ENCODE data around the gene USP24. TPM values are rescaled to one million over a fixed set of nuclear protein-coding genes. Genes with fewer than 3 reads are reported as not detected.

Gene USP24
- total RNA-seq, 1 donor from 2014 or later, result 40.8 TPM

DNA sequence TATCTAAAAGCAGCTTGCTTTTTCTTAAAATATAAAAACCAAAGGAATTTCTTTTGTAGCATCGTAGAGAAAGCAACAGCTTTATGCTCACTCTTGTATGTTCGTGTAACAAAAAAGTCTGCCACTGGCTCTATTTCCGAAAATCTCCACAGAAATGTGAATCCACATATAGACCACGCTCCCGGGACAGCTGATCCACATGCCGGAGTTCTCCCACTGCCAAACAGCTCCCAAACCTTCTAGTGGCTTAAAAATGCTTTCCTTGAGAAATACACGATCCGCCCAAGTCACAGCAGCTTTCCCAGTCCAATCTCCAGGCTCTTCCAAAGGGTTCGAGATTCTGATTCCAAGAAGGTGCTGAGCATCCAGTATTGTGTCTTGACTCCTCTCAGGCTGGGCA, 146.5 kb downstream of the USP24 start:
- TF ChIP-seq, protein P1, sequence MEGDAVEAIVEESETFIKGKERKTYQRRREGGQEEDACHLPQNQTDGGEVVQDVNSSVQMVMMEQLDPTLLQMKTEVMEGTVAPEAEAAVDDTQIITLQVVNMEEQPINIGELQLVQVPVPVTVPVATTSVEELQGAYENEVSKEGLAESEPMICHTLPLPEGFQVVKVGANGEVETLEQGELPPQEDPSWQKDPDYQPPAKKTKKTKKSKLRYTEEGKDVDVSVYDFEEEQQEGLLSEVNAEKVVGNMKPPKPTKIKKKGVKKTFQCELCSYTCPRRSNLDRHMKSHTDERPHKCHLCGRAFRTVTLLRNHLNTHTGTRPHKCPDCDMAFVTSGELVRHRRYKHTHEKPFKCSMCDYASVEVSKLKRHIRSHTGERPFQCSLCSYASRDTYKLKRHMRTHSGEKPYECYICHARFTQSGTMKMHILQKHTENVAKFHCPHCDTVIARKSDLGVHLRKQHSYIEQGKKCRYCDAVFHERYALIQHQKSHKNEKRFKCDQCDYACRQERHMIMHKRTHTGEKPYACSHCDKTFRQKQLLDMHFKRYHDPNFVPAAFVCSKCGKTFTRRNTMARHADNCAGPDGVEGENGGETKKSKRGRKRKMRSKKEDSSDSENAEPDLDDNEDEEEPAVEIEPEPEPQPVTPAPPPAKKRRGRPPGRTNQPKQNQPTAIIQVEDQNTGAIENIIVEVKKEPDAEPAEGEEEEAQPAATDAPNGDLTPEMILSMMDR (IDR thresholded peaks at IDR 0.05; ENCODE audit: insufficient read depth, low read length, severe bottlenecking), result no peak
- Histone ChIP-seq H3K36me3 (ENCODE audit: control insufficient read depth, insufficient read depth, low read length) (peaks cover 23% of the 10 kb centered on the region), H3K27me3 (ENCODE audit: control insufficient read depth, insufficient read depth, low read length) (no peaks in the 10 kb centered on the region), H3K4me3 (ENCODE audit: low read depth, low read length) (no peak overlapping the region)
- no peak for FAIRE-seq
- DNase-seq (ENCODE audit: low read depth), result no peak

DNA sequence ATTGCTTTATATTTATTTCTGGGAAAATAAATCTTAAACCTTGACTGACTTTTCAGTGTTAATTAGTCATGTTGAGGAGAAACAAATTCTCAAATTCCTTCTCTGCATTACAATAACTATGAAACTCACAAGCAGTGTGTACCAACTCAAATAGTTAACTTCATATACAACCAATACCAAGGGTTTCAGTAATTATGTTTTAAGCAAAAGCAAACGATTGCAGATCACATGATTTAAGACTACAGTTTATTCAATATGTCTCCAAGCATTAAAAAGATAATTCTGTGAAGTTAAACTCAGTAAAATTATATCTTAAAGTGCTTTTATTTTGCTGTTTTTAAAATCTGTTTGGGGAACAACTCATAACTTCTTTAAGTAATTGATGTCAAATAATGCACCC, 147.2 kb downstream of the USP24 start:
- TF ChIP-seq, protein P1 (IDR thresholded peaks at IDR 0.05; ENCODE audit: insufficient read depth, low read length, severe bottlenecking), result no peak
- FAIRE-seq (no peak), DNase-seq (ENCODE audit: low read depth) (no peak)
- H3K27me3 ChIP-seq (ENCODE audit: control insufficient read depth, insufficient read depth, low read length), result no peaks in the 10 kb centered on the region
- peaks cover 23% of the 10 kb centered on the region for H3K36me3 ChIP-seq (ENCODE audit: control insufficient read depth, insufficient read depth, low read length)
- H3K4me3 ChIP-seq (ENCODE audit: low read depth, low read length), result no peak overlapping the region

DNA sequence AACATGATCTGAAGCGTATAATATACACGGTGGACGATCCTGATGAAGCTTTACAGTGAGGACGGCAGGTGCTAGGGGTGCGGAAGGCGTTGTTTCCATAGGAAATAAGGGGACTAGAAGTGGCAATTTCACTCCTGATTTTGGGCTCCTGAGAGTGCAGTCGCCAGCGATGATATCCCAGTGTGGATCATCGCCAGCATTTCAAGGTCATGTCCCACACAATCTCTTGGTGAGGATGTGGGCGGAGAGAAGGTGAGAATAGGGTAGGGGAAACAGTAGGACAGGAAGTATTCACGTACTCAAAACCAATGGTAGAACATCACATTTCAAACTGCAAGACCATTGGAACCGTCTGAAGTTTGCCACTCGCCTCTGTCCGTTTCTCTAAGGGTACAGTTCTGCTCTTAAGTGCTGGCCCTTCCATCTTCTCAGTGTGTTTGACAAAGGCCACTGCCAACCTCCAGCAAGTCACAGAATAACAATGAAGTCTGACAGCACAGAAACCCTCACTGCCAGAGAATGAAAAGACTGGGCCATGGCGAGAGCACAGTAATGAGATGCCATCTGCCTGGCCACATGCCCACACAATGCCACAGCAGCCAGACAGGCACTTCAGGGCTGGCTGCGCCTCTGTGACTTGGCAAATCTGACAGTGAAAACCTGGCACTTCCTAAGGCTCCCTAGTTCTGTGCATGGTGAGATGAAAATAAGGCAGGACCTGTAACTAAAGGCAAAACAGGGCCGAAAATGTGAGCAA, 148.0 kb downstream of the USP24 start:
- Histone ChIP-seq H3K4me3 (ENCODE audit: low read depth, low read length) (no peak overlapping the region), H3K36me3 (ENCODE audit: control insufficient read depth, insufficient read depth, low read length) (peaks cover 23% of the 10 kb centered on the region), H3K27me3 (ENCODE audit: control insufficient read depth, insufficient read depth, low read length) (no peaks in the 10 kb centered on the region)
- TF ChIP-seq, protein P1 (IDR thresholded peaks at IDR 0.05; ENCODE audit: insufficient read depth, low read length, severe bottlenecking), result no peak
- FAIRE-seq, result no peak
- no peak for DNase-seq (ENCODE audit: low read depth)

DNA sequence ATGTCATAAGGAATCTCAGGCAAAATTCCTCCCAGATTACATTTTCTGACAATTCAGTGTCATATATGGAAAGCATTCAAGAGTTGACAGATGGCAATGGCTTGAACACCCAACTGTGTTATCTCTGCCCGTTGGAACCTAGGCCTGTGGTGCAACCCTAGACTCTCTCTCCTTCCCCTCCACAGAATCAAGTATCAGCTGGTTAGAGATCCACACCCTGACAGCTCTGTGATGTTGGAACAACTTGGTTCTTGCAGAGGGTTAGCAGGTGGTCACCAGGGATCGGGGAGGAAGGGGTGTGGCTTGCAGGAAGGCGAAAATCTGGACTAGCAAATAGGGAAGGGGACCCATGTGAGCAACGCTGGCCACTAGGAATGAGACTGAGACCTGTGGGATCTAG, 149.5 kb downstream of the USP24 start:
- TF ChIP-seq, protein P1 (IDR thresholded peaks at IDR 0.05; ENCODE audit: insufficient read depth, low read length, severe bottlenecking), result no peak
- DNase-seq (ENCODE audit: low read depth) (no peak), FAIRE-seq (peak; percentile 83)
- Histone ChIP-seq H3K36me3 (ENCODE audit: control insufficient read depth, insufficient read depth, low read length) (peaks cover 18% of the 10 kb centered on the region), H3K4me3 (ENCODE audit: low read depth, low read length) (no peak overlapping the region), H3K27me3 (ENCODE audit: control insufficient read depth, insufficient read depth, low read length) (no peaks in the 10 kb centered on the region)

DNA sequence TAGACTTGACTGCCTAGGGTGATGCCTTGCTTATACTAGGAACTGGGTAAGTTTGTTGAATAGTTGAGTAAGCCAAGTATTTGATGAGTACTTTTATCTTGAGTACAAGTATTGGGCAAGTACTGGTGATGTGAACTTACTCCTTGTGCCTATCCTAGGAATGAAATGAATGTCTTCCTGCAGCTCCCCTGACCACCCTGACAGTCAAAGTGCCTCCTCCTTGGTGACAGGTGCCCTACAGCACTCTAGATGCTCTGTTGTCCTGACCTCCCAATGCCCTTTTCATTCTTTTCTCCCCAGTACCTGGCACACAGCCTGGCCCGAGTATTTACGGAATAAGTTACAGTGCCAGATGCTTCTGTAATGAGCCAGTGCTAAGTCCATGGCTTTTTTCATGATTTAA, 150.3 kb downstream of the USP24 start:
- H3K27me3 ChIP-seq (ENCODE audit: control insufficient read depth, insufficient read depth, low read length), result no peaks in the 10 kb centered on the region
- FAIRE-seq (no peak), DNase-seq (ENCODE audit: low read depth) (peak; percentile 53)
- H3K36me3 ChIP-seq (ENCODE audit: control insufficient read depth, insufficient read depth, low read length), result peaks cover 14% of the 10 kb centered on the region
- H3K4me3 ChIP-seq (ENCODE audit: low read depth, low read length), result no peak overlapping the region
- TF ChIP-seq, protein P1 (IDR thresholded peaks at IDR 0.05; ENCODE audit: insufficient read depth, low read length, severe bottlenecking), result no peak

All from bronchial epithelial cell (primary cell).